ENCODE measurements around the gene XYLT1.
A peak's percentile ranks its signal among the peaks of the same experiment; 100 is the strongest.

Gene XYLT1

DNA sequence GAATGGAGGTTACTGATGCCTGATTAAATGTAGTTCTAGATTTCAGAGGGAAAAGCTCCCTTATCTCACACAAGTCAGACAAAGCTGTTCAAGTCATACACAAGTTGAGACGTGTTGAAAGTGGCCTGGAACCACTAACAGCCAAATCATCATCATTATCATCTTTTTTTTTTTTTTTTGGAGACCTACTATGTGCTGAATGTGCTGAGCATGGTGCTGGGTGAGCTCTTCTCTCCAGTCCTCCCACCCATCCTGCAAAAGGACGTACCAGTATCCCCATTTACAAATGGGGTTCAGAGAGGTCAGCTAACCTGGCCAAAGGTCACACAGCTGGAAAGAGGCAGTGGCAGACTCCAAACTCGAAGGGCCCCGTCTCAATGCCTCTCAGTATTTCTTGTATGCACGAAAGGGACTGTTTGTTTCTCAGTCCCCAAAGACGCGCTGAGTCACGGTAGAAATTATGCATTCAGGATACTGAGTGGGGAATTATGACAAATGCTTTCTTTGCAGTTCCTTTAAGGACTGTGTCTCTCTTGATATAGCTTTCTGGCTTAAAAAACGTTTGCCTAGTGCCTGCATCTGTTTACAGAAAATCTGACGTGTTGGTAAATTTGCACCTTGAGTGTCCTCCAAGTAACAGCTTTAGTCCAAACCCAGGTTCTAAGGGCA, 235.5 kb downstream of the XYLT1 start:
- no peak for DNase-seq (ENCODE audit: low spot score)
- TF ChIP-seq, protein P1, sequence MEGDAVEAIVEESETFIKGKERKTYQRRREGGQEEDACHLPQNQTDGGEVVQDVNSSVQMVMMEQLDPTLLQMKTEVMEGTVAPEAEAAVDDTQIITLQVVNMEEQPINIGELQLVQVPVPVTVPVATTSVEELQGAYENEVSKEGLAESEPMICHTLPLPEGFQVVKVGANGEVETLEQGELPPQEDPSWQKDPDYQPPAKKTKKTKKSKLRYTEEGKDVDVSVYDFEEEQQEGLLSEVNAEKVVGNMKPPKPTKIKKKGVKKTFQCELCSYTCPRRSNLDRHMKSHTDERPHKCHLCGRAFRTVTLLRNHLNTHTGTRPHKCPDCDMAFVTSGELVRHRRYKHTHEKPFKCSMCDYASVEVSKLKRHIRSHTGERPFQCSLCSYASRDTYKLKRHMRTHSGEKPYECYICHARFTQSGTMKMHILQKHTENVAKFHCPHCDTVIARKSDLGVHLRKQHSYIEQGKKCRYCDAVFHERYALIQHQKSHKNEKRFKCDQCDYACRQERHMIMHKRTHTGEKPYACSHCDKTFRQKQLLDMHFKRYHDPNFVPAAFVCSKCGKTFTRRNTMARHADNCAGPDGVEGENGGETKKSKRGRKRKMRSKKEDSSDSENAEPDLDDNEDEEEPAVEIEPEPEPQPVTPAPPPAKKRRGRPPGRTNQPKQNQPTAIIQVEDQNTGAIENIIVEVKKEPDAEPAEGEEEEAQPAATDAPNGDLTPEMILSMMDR (IDR thresholded peaks at IDR 0.05; ENCODE audit: extremely low read depth, insufficient read depth, missing control alignments) = no peak
- in situ Hi-C loops (cut with MboI; ENCODE audit: low pct_unique_long_range_greater_than_20kb, low sequenced_read_pairs, unreplicated experiment) = no loop called here

GRCh38 chr16:17233318-17234002, 237.3 kb downstream of the XYLT1 start:
- no peak for DNase-seq (ENCODE audit: low spot score)
- TF ChIP-seq, protein P1 (IDR thresholded peaks at IDR 0.05; ENCODE audit: extremely low read depth, insufficient read depth, missing control alignments) = no peak
- in situ Hi-C loops (cut with MboI; ENCODE audit: low pct_unique_long_range_greater_than_20kb, low sequenced_read_pairs, unreplicated experiment) = no loop called here

- in situ Hi-C loops (cut with MboI; ENCODE audit: low pct_unique_long_range_greater_than_20kb, low sequenced_read_pairs, unreplicated experiment) = no loop called here
- no peak for DNase-seq (ENCODE audit: low spot score)
- TF ChIP-seq, protein P1 (IDR thresholded peaks at IDR 0.05; ENCODE audit: extremely low read depth, insufficient read depth, missing control alignments) = no peak
Observed at GRCh38 chr16:17232487-17232886, 238.3 kb downstream of the XYLT1 start.

GRCh38 chr16:17231972-17232371, 238.8 kb downstream of the XYLT1 start:
- in situ Hi-C loops (cut with MboI; ENCODE audit: low pct_unique_long_range_greater_than_20kb, low sequenced_read_pairs, unreplicated experiment) = no loop called here
- no peak for DNase-seq (ENCODE audit: low spot score)
- TF ChIP-seq, protein P1 (IDR thresholded peaks at IDR 0.05; ENCODE audit: extremely low read depth, insufficient read depth, missing control alignments) = no peak

DNA sequence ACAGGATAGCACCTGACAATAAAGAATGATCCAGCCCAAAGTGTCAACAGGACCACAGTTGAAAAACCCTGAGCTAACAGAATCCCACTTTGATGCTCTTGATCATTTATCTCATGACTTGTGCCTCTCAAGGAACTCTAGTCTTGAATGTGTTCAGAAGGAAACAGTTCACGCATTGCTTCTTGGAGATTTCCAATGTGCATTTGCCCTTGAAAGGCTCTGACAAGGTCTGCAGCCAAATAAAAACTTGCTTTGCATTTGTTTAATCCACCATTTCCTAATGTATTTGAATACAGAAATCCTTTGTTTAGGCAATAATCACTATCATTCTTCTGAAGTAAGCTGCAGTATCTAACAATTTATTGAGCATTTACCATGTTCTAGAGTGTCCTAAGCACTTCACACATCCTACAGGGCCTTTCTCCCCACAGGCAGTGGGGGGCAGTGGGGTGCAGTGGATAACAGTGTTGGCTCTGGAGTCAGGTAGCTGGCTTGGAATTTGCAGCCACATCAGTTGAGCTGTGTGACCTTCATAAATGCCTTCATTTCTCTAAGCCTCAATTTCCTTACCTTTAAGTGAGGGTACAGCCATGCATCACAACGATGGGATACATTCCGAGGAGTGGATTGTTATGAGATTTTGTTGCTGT, 239.7 kb downstream of the XYLT1 start:
- TF ChIP-seq, protein P1 (IDR thresholded peaks at IDR 0.05; ENCODE audit: extremely low read depth, insufficient read depth, missing control alignments) = peak; percentile 24
- DNase-seq (ENCODE audit: low spot score) = no peak
- in situ Hi-C loops (cut with MboI; ENCODE audit: low pct_unique_long_range_greater_than_20kb, low sequenced_read_pairs, unreplicated experiment) = no loop called here

DNA sequence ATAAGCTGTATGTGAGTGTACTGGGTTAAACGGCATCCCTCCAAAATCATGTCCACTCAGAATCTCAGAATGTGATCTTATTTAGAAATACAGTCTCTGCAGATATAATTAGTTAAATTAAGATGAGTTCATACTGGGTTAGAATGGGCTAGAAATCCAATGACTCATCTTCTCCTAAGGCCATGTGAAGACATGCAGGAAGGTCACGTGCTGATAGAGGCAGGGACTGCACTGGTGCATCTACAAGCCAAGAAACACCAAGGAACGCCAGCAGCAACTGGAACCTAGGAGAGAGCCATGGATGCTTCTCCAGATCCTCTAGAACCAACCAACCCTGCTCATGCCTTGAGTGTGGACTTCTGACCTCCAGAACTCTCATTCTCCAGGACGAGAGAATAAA, 241.0 kb downstream of the XYLT1 start:
- TF ChIP-seq, protein P1 (IDR thresholded peaks at IDR 0.05; ENCODE audit: extremely low read depth, insufficient read depth, missing control alignments) = no peak
- DNase-seq (ENCODE audit: low spot score) = no peak
- in situ Hi-C loops (cut with MboI; ENCODE audit: low pct_unique_long_range_greater_than_20kb, low sequenced_read_pairs, unreplicated experiment) = no loop called here

Data from GM13977 (cell line).